Fibroblast of lung (primary cell): ENCODE results near the gene ADAT1. TPM values are rescaled to one million over a fixed set of nuclear protein-coding genes. Genes with fewer than 3 reads are reported as not detected.

ENCODE experiments used
- DNase-seq, 2 donors: peaks; one replicate each; pipeline versions ENCODE4 v3.0.0 to v3.0.0-alpha.2; 2010; ENCODE audit warnings: low read depth in 2 of 2
- H2AFZ ChIP-seq: 2 replicates; pipeline ENCODE4 v1.5.1; 2012; ENCODE audit warnings: low read length, control low read depth, inconsistent platforms
- H3K27ac ChIP-seq: 2 replicates; pipeline ENCODE4 v1.5.1; 2011; ENCODE audit warnings: low read length, control low read depth; ENCODE audit not compliant: insufficient read depth
- H3K27me3 ChIP-seq: 2 replicates; pipeline ENCODE4 v1.5.1; 2011; ENCODE audit warnings: mild to moderate bottlenecking, low read length; ENCODE audit not compliant: control insufficient read depth, insufficient read depth
- H3K36me3 ChIP-seq: 2 replicates; pipeline ENCODE4 v1.5.1; 2011; ENCODE audit warnings: low read length; ENCODE audit not compliant: control insufficient read depth, insufficient read depth
- H3K4me1 ChIP-seq: 2 replicates; pipeline ENCODE4 v1.5.1; 2011; ENCODE audit warnings: low read length; ENCODE audit not compliant: control insufficient read depth, insufficient read depth; ENCODE audit errors: extremely low read depth
- H3K4me2 ChIP-seq: 2 replicates; pipeline ENCODE4 v1.5.1; 2011; ENCODE audit warnings: low read length, control low read depth; ENCODE audit not compliant: insufficient read depth; ENCODE audit errors: extremely low read depth
- H3K4me3 ChIP-seq, 4 experiments: fragments of 200-600 bp in 1 of 4; sonication (generic) in 1 of 4; replicated peaks in 1 of 4; 2 replicates each; pipeline ENCODE4 v1.5.1; 2011 to 2016; ENCODE audit warnings: low read length in 4 of 4, low read depth in 3 of 4, mild to moderate bottlenecking in 3 of 4, control low read depth in 2 of 4, inconsistent platforms in 1 of 4, mixed read lengths in 1 of 4; ENCODE audit not compliant: insufficient read depth in 1 of 4; ENCODE audit errors: control extremely low read depth in 1 of 4
- H3K79me2 ChIP-seq: 2 replicates; pipeline ENCODE4 v1.5.1; 2012; ENCODE audit warnings: mild to moderate bottlenecking, low read length, inconsistent platforms; ENCODE audit not compliant: control insufficient read depth, insufficient read depth
- H3K9ac ChIP-seq: 2 replicates; pipeline ENCODE4 v1.5.1; 2011; ENCODE audit warnings: mild to moderate bottlenecking, low read length, control low read depth; ENCODE audit not compliant: insufficient read depth
- H3K9me3 ChIP-seq: 2 replicates; pipeline ENCODE4 v1.5.1; 2012; ENCODE audit warnings: low read depth, low read length; ENCODE audit not compliant: control insufficient read depth, insufficient read depth
- H4K20me1 ChIP-seq: 2 replicates; pipeline ENCODE4 v1.5.1; 2011; ENCODE audit warnings: low read length; ENCODE audit not compliant: control insufficient read depth, insufficient read depth; ENCODE audit errors: extremely low read depth
- CTCF ChIP-seq, 2 donors: IDR thresholded peaks in 1 of 2; conservative IDR thresholded peaks in 1 of 2; 1 replicate in 1 of 2; 2 replicates in 1 of 2; pipeline ENCODE4 v1.5.1; 2011 to 2012; ENCODE audit warnings: low read length in 2 of 2, control low read depth in 1 of 2, inconsistent platforms in 1 of 2, low read depth in 1 of 2, mild to moderate bottlenecking in 1 of 2
- EZH2 ChIP-seq: IDR thresholded peaks from 2 replicates; pipeline ENCODE4 v1.5.1; 2012; ENCODE audit warnings: low read length, control low read depth, mild to moderate bottlenecking; ENCODE audit errors: missing control alignments
- polyA plus RNA-seq, 2 donors: library from polyadenylated mRNA; depleted of rRNA in 1 of 2; stranded (reverse) in 1 of 2; unstranded in 1 of 2; fragments of >200 nt; gene quantifications; 2 replicates each; pipeline ENCODE4 v1.2.1, GENCODE V29; 2011 to 2012; ENCODE audit warnings: missing spikeins in 1 of 2
- total RNA-seq: library from RNA; depleted of rRNA; stranded (reverse); fragments of >200 nt; gene quantifications from 2 replicates; pipeline ENCODE4 v1.2.1, GENCODE V29; 2014

Gene ADAT1
- total and polyA plus RNA-seq, 2 donors (not counting 1 experiment from before 2014, with no cell fraction given): 32.1 to 50.4 TPM

DNA sequence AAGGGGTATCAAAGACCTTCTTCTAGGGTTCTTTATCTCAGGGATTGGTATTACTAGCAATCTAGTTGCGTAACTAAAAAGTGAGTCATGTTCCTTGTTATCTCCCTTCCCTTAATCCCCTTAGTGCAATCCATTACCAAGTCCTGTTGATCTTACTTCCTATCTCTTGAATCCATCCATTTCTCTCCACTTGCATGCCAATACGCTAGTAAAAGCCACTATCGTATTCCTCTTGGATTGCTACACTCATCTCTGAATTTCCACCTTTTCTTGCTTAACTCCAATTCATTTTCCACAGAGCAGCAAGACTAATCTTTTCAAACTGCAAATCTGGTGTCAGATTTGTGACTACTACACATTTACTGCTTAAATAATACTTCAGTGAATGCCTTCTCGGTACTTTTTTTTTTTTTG lies 1.8 kb upstream of the ADAT1 start:
- no peak overlapping the region for H2AFZ ChIP-seq
- no peak overlapping the region for H3K9ac ChIP-seq
- H3K36me3 ChIP-seq: peaks cover 15% of the 10 kb centered on the region
- peaks cover 4% of the 10 kb centered on the region for H3K4me1 ChIP-seq
- H4K20me1 ChIP-seq: no peaks in the 10 kb centered on the region
- H3K4me2 ChIP-seq: no peak overlapping the region
- no peak overlapping the region for H3K4me3 ChIP-seq
- TF ChIP-seq EZH2 (no peak), CTCF (conservative IDR thresholded peaks at IDR 0.05 in 1 of 2, IDR thresholded peaks at IDR 0.05 in 1 of 2; ENCODE audit: low read depth in 1 of 2, low read length in 2 of 2) (no peak)
- H3K27ac ChIP-seq: no peak overlapping the region
- no peaks in the 10 kb centered on the region for H3K27me3 ChIP-seq
- no peaks in the 10 kb centered on the region for H3K9me3 ChIP-seq
- peaks cover 5% of the 10 kb centered on the region for H3K79me2 ChIP-seq
- peak; percentile 23 to 68 for DNase-seq

- TF ChIP-seq CTCF (conservative IDR thresholded peaks at IDR 0.05 in 1 of 2, IDR thresholded peaks at IDR 0.05 in 1 of 2; ENCODE audit: low read depth in 1 of 2, low read length in 2 of 2) (peak; percentile 59 to 64), EZH2 (no peak)
- H3K36me3 ChIP-seq: peaks cover 7% of the 10 kb centered on the region
- H4K20me1 ChIP-seq: no peaks in the 10 kb centered on the region
- H3K9ac ChIP-seq: no peak overlapping the region
- H3K4me1 ChIP-seq: peaks cover 4% of the 10 kb centered on the region
- no peak overlapping the region for H3K4me2 ChIP-seq
- H3K27me3 ChIP-seq: no peaks in the 10 kb centered on the region
- H3K9me3 ChIP-seq: no peaks in the 10 kb centered on the region
- peak overlapping the region in 1 of 4 experiments; percentile 6 for H3K4me3 ChIP-seq
- H2AFZ ChIP-seq: no peak overlapping the region
- H3K79me2 ChIP-seq: peaks cover 5% of the 10 kb centered on the region
- H3K27ac ChIP-seq: no peak overlapping the region
- DNase-seq: peak; percentile 22 to 60
Measured at GRCh38 chr16:75621170-75621477, 2.0 kb downstream of the ADAT1 start.

GRCh38 chr16:75620326-75621169 lies 2.5 kb downstream of the ADAT1 start:
- no peaks in the 10 kb centered on the region for H3K9me3 ChIP-seq
- no peak overlapping the region for H2AFZ ChIP-seq
- no peak overlapping the region for H3K4me2 ChIP-seq
- H3K36me3 ChIP-seq: peaks cover 7% of the 10 kb centered on the region
- no peak overlapping the region for H3K9ac ChIP-seq
- no peak overlapping the region for H3K4me3 ChIP-seq
- H3K27me3 ChIP-seq: no peaks in the 10 kb centered on the region
- DNase-seq: no peak
- H3K4me1 ChIP-seq: peaks cover 4% of the 10 kb centered on the region
- H3K27ac ChIP-seq: no peak overlapping the region
- H4K20me1 ChIP-seq: no peaks in the 10 kb centered on the region
- TF ChIP-seq EZH2: no peak
- no peak for TF ChIP-seq CTCF (conservative IDR thresholded peaks at IDR 0.05 in 1 of 2, IDR thresholded peaks at IDR 0.05 in 1 of 2; ENCODE audit: low read depth in 1 of 2, low read length in 2 of 2)
- peaks cover 5% of the 10 kb centered on the region for H3K79me2 ChIP-seq
